Measurements from ENCODE around the gene MYO1D.

DNA sequence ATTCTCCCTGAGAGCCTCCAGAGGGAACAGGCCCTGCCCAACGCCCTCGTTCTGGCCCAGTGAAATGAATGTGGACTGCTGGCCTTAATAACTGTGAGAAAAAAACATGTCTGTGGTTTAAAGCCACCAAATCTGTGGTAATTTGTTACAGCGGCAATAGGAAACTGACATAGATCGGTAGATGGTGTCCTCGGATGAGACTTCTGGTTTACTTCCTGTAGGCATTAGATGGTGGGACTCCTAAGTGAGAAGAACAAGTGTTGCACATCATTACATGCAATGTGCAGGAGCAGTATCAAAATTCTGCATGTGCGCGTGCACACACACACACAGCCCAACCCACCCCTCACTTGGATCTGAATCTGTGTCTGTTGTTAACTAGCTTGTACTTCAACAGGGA is 348.1 kb downstream of the MYO1D start:
- TF ChIP-seq, protein P1, sequence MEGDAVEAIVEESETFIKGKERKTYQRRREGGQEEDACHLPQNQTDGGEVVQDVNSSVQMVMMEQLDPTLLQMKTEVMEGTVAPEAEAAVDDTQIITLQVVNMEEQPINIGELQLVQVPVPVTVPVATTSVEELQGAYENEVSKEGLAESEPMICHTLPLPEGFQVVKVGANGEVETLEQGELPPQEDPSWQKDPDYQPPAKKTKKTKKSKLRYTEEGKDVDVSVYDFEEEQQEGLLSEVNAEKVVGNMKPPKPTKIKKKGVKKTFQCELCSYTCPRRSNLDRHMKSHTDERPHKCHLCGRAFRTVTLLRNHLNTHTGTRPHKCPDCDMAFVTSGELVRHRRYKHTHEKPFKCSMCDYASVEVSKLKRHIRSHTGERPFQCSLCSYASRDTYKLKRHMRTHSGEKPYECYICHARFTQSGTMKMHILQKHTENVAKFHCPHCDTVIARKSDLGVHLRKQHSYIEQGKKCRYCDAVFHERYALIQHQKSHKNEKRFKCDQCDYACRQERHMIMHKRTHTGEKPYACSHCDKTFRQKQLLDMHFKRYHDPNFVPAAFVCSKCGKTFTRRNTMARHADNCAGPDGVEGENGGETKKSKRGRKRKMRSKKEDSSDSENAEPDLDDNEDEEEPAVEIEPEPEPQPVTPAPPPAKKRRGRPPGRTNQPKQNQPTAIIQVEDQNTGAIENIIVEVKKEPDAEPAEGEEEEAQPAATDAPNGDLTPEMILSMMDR (IDR thresholded peaks at IDR 0.05), result no peak
- no peak for TF ChIP-seq POLR2A (IDR thresholded peaks at IDR 0.05)

Measured in adrenal gland (tissue), 5 donors.